Stimulated activated effector memory CD8-positive, alpha-beta T cell treated with anti-CD3 and anti-CD28 coated beads, Interleukin-12 subunit alpha, Interleukin-12 subunit beta, amount 100 ng/mL, for 72 hours (primary cell): Measurements from ENCODE around the gene ZNF124.

Source experiments
- ATAC-seq: fragments of 150-1000 bp; cut with Tn5 transposase; 2 replicates; pipeline ENCODE4 v1.10.0; 2021
- DNase-seq, 2 donors: peaks; one replicate each; pipeline ENCODE4 v3.0.0; 2021 to 2022; ENCODE audit warnings: low spot score in 2 of 2
- H3K27ac Mint-ChIP-seq: one replicate; pipeline ENCODE4 v1.8.0; 2022; ENCODE audit warnings: mild to moderate bottlenecking, mixed read lengths
- H3K36me3 Mint-ChIP-seq: one replicate; pipeline ENCODE4 v1.8.0; 2022; ENCODE audit warnings: mild to moderate bottlenecking, mixed read lengths
- H3K4me1 Mint-ChIP-seq: one replicate; pipeline ENCODE4 v1.8.0; 2022; ENCODE audit warnings: mixed read lengths
- H3K4me3 Mint-ChIP-seq: one replicate; pipeline ENCODE4 v1.8.0; 2022; ENCODE audit warnings: mild to moderate bottlenecking, mixed read lengths
- H3K9me3 Mint-ChIP-seq: one replicate; pipeline ENCODE4 v1.8.0; 2022; ENCODE audit warnings: mixed read lengths

ZNF124 gene

DNA sequence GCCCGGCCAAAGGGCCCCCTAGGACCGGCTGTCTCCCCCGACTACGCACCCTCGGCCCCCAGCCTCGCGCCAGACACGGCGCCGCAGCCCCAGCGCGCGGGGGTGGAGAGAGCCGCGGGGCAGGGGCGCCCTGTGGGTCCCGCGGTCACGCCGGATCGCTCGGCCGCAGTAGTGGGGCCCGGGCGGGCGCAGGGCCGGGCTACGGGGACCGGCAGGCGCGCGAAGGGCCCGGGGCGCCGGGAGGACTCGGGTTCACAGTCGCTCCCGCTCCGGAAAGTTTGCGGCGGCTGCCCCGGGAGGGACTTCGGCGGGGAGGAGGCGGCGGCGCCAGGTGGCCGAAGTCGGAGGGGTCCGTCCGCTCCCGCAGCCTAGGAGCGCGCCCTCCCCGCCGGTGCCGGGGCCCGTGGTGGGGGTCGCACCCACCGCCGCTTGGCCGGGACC lies 60.5 kb downstream of the ZNF124 start:
- DNase-seq (no peak), ATAC-seq (peak; percentile 29)
- no peak overlapping the region for H3K27ac Mint-ChIP-seq
- H3K4me3 Mint-ChIP-seq, result peak overlapping the region; percentile 72
- H3K9me3 Mint-ChIP-seq, result no peaks in the 10 kb centered on the region
- peaks cover 13% of the 10 kb centered on the region for H3K4me1 Mint-ChIP-seq
- H3K36me3 Mint-ChIP-seq, result peaks cover 5% of the 10 kb centered on the region

DNA sequence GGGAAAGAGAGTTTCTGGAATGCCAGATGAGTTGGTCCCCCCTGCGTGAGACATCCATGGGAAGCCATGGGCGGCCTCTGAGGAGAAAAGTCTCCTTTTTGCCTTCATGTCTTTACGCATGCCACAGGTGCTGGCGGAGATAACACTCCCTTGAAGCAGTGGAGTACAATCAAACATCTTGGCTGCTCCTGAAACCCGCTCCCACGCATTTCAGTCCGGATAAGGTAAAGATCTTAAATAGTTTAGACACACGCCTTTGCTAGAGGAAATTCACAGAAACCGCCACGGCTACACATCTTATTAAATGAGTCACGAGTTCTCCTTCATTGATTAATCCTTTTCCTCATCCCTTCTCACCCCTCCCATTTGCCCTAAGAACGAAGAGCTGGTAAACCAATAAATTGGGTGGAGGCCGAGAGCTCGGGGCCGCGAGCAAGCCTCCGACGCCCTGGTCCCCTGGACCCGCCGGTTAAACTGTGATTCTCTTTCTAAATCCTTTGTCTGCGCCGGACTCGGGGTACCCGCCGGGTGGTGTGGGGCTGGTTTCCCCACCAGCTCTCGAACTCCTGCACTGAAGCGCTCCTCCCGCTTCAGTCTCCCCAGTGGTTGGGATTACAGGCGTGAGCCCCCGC lies 61.1 kb downstream of the ZNF124 start:
- H3K27ac Mint-ChIP-seq, result no peak overlapping the region
- no peak for DNase-seq
- H3K4me3 Mint-ChIP-seq, result peak overlapping the region; percentile 72

DNA sequence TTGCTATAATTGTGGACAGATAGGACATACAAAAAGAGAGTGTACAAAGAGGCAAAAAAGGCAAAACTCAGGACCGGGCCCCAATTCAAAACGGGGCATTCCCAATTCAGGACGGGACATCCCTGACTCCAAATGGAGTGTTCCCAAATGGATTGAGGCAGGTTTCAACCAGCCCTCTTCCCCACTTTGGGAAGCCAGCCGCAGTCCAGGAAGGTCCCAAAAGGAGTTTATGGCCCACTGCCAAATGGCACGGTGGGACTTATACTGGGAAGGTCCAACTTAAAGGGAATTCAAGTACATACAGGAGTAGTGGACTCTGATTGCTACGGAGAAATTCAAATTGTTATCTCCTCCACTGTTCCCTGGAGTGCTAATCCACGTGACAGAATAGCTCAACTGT lies 64.1 kb downstream of the ZNF124 start:
- DNase-seq (no peak), ATAC-seq (no peak)
- Mint-ChIP-seq H3K27ac (no peak overlapping the region), H3K9me3 (peaks cover 3% of the 10 kb centered on the region), H3K4me1 (peaks cover 12% of the 10 kb centered on the region), H3K36me3 (peaks cover 3% of the 10 kb centered on the region), H3K4me3 (no peak overlapping the region)

More for the DNA sequence above, 61.1 kb downstream of the ZNF124 start:
- H3K36me3 Mint-ChIP-seq, result peaks cover 5% of the 10 kb centered on the region
- no peaks in the 10 kb centered on the region for H3K9me3 Mint-ChIP-seq
- peak; percentile 39 for ATAC-seq
- peaks cover 13% of the 10 kb centered on the region for H3K4me1 Mint-ChIP-seq

DNA sequence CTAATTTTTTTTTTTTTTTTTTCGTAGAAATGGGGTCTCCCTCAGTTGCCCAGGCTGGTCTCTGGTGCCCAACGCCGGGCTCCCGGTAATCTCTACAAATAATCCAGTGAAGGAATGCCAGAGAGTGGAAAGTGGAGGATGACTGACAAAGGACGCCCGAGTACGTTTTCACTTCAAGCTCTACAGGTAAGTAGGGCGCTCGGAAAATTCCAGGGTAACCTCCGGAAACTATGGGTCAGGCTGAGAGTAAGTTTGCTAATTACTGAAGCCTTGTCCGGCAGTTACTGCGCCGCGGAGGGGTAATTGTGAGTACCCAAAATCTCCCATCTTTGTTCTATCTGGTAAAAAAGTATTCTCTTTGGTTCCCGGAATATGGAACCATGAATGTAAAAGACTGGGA lies 65.9 kb downstream of the ZNF124 start:
- DNase-seq, result no peak
- no peak overlapping the region for H3K4me3 Mint-ChIP-seq
- H3K27ac Mint-ChIP-seq, result no peak overlapping the region
- peaks cover 3% of the 10 kb centered on the region for H3K9me3 Mint-ChIP-seq
- ATAC-seq, result no peak
- peaks cover 21% of the 10 kb centered on the region for H3K36me3 Mint-ChIP-seq
- peaks cover 10% of the 10 kb centered on the region for H3K4me1 Mint-ChIP-seq
